Measurements from ENCODE around the gene SLX9.

Gene SLX9

GRCh38 chr21:44931501-44932407, 8.1 kb upstream of the SLX9 start:
- no peak for DNase-seq

GRCh38 chr21:44932408-44933181, 7.2 kb upstream of the SLX9 start:
- DNase-seq = peak in 1 of 2 experiments; percentile 12

DNA sequence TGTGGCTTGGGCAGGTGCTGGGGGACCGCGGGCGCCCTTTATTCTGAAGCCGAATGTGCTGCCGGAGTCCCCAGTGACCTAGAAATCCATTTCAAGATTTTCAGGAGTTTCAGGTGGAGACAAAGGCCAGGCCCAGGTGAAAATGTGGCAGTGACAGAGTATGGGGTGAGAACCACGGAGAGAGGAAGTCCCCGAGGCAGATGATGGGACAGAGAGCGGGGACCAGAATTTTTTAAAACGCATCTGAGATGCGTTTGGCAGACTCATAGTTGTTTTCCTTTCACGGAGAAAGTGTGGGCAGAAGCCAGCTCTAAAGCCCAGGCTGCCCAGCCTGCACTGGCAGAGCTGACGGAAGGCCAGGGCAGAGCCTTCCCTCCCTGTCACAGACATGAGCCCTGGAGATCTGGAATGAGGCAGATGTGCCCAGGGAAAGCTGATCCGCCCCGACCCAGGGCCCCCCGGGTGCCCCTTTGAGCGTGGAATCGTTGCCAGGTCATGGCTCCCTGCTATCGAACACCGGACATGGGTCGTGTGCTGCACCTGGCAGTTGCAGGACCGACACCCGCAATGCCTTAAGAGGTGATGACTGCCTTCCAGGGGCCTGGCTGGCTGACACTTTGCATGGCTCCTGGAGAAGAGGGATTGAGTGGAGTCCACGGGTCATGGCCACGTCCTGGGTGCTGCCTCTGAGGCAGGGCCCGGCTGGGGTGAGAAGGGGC, 6.5 kb upstream of the SLX9 start:
- no peak for DNase-seq

GRCh38 chr21:44933918-44934260, 5.9 kb upstream of the SLX9 start:
- no peak for DNase-seq

DNA sequence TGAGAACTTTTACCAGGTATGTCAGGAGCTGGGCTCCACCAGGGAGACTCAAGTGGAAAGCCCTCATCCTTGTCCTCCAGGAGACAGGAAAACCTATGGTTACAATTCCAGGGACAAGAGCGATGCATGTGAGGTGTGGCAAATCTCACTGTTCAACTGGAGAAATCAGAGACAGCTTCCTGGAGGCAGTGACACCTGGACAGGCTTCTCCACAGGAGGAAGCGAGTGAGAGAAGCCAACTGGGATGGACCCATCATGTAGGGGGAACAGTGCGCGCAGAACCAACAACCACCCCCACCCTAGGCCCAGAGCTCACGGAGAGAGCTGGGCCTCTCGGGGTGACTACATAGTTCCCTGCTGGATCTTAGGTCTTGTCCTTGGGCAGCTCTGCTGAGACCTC, 5.6 kb upstream of the SLX9 start:
- no peak for DNase-seq

- no peak for DNase-seq
Observed at GRCh38 chr21:44934797-44935532, 4.9 kb upstream of the SLX9 start.

- DNase-seq = no peak
Observed at GRCh38 chr21:44935533-44935927, 4.3 kb upstream of the SLX9 start.

DNA sequence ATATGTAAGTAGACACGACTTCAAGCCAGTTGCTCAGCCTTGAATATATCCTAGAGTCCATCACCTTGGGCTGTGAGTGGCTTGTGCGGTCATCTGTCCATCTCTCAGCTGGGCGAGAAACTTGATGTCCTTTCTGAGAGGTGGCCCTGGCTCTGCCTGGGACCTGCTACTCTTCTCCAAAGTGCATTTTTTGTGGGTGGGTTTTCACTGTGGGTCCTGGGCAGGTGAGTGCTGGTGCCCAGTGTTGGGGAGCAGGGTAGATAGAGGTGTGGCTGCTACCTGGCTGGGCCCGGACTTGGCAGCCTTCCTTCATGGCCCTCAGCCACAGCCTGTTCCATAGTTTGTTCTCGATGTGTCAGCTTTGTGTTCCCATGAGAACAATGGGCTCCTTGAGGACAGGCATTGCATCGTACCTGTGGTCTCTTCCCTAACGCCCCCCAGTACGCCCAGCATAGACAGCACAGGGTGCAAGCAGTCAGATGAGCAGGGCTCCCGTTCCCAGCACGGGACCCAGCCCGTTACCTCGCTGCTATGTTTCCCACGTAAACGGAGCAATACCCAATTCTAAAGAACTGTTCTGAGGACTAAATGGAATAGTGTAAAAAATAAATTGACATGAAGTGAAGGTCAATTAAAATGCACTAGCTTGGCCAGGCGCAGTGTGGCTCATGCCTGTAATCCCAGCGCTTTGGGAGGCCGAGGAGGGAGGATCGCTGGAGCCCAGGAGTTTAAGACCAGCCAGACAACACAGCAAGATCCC, 877 bp upstream of the SLX9 start:
- DNase-seq = no peak

DNA sequence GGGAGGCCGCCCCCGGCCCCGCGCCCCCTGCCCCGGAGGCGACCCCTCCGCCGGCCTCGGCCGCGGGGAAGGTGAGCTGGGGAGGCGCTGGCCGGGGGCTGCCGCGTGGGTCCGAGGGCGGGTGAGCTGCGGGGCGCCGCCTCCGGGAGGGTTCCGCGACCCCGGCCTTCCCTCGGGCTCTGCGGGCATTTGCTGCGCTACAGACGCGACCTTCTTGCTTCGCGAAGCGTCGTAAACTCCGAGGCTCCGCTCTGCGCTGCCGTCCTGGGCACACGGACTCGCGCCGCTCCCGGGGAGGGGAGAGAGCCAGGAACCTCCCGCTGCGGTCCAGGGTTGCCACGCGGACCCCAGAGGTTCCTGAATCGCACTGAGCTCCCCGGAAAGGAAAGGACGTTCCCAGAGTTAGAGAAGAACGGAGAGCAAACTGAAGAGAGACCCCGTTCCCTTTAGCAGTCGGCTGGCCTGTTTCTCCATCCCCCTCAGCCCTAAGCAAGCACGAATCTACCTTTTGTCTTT, 345 bp downstream of the SLX9 start:
- no peak for DNase-seq

DNA sequence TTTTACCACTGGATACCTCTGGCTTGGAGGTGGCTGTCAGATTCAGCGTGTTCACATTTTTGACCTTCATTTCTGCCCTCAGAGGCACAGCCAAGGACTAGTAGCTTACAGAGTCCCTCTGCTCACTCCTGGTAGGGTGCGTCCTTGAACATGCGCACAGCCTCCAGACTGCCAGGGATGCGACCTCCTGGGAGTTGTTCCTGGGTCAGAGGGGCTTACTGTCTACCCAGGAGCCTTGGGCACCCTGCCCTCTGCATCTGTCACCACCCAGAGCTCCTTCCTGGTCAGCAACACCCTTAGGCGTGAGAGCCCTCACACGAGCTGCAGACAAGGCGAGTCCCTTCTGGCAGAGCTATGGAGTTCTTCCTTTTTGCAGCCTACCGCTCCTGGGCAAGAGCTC, 1.7 kb downstream of the SLX9 start:
- DNase-seq = no peak

DNA sequence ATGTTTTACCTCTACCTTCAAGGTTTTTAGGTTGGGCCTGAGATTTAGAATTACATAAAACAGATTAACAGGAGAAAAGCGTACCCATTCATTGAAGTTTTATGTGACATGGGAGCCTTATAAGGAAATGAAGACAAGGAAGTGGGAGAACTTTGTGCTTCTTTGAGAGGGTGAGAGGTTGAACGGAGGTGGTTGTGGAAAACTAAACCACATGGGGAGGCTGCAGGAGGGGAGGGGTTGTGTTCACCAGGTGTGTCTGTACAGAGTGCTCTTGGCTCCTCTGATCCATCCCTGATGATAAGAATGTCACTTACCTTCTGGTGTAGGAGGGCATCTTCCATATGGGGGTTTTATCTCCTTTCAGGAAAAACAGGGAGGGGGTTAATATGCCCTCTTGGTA, 2.7 kb downstream of the SLX9 start:
- no peak for DNase-seq

DNA sequence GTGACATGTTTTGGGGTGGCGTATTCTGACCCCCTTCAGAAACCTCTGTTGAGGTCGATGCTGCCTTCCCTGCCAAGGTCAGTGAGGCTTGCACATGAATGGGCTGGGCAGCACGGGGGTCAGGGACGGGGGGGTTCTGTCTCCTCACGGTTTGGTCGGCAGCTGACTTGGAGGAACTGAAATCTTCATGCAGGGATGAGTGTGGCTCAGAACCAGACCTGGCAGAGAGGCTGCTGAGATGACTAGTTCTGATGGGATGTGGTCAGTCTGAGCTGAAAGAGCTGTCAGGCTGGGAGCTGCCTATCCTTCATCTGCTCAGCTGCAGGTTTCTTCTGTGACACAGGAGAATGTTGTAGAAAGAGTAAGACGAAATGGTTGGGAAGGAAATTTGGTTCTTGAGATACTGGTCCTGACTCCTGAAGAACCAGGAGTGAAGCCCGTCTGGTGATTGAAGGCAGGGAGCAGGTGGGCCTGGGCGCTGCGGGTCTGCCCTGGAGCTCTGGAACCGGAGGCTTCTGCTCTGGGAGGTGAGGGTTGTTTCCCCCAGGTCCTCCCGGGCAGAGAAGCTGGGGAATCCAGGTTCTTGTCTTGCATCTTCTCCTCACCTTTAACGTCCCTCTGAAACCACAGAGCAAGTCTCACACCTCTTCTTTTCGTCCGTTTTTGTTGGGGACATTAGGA, 3.3 kb downstream of the SLX9 start:
- DNase-seq = no peak

DNA sequence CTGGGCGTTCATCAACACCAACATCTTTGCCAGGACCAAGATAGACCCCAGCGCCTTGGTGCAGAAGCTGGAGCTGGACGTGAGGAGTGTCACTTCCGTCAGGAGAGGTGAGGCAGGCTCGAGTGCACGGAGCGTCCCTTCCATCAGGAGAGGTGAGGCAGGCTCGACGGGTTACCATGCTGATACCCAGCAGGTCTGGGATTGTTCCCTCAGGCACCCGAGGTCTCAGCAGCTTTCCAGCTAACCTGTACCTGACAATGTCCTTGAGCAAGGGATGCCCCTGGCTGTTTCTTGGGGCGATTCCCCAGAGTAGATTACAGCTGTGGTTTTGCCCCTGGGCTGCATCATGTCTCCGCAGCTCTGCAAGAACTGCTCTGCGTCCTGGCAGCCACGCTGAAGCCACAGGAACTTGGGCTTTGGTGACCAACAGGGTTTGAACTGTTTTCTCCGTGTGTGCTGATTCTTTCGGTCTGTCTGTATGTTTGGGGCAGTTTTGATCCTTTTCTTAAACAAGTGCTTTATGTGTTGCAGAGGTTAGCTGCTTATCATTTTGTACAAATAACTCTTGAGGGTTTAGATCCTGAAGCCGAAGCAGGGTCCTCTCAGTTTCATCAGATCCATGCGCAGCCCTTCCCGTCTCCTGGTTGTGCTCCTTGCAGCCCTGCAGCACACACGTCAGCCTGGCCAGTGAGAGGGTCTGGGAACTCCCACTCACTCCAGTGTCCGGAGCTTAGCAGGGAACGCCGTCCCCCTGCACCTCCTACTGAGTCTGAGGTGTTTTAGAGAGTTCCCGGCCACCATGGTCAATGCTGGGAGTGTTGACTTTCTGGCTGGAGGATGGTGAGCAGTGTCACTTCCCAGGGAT, 4.1 kb downstream of the SLX9 start:
- DNase-seq = no peak

DNA sequence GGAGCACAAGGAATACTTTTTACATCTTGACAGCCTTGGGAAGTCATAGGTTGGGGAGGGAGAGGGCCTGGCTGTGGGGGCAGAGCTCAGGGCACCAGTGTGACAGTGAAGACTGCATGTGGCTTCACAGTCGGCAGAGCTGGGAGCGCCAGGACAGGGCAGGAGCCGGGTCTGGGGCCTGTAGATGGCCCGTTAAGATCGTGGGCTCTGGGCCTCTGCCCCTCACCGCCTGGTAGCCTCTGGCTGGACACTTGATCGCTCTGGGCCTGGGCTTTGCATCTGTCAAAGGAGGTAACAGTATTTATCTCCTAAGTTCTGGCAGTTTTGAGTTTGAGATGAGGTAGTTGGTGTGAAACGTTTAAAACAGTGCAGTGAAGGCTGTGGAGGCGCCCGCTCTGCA, 4.8 kb downstream of the SLX9 start:
- no peak for DNase-seq

DNA sequence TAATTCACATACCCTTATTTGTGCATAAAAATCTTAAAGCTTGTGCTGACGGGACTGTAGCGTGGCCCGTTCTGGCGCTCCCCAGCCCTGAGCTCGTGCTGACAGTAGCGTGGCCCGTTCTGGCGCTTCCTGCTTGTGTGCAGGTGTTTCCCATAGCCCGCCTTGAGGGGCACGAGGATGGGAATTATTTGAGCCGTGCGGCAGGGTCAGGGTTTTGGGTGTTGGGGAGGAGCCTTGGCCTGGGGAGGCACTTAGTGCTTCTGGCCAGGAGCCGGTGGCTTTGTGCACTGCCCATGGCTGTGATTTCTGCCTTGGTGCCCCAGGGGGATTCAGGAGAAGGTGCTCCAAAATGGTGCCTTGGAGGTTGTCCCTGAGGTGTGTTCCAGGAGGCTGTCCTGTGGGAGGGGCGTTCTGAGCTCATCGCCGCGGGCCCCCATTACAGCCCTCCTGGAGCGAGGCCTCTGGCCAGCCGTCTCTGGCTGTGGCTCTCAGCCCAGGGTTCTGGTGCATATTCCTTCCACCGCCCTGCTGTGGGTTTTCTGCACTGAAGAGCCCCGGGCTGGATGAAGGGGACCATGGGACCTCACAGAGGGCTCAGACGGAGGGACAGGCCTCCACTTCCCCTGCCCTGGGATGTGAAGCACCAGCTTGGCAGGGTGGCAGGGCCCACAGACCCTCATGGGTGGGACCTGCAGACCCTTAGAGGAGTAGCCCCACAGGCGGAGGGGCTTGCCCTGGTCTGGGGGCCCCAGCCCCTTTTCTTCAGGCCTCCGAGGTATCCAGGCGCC, 6.6 kb downstream of the SLX9 start:
- no peak for DNase-seq

GRCh38 chr21:44947111-44947929, 7.5 kb downstream of the SLX9 start:
- no peak for DNase-seq

GRCh38 chr21:44947930-44948331, 8.1 kb downstream of the SLX9 start:
- DNase-seq = no peak

GRCh38 chr21:44948426-44949120, 8.7 kb downstream of the SLX9 start:
- no peak for DNase-seq

Measured in AML-193 (cell line).